HEK293 (cell line): ENCODE results near the gene TMEM184C.

Experiments used
- CTCF ChIA-PET: fragments of 350-600 bp; formaldehyde crosslinking; extraction: SDS; loops from one replicate; lab custom pipeline; 2021; ENCODE audit warnings: antibody characterized with exemption; lab: Yijun Ruan, JAX
- POLR2A ChIA-PET: fragments of 300-600 bp; formaldehyde crosslinking; extraction: SDS; loops from one replicate; lab custom pipeline; 2020; ENCODE audit warnings: antibody characterized with exemption, inconsistent platforms; lab: Yijun Ruan, JAX
- H3K27ac ChIP-seq: fragments of 200-500 bp; sonication (Bioruptor generic); 2 replicates; pipeline ENCODE4 v1.5.1; 2014; ENCODE audit warnings: low read depth, low read length, control low read depth, inconsistent platforms; ENCODE audit errors: extremely low read depth
- H3K36me3 ChIP-seq, 2 experiments: fragments of 200-500 bp in 1 of 2; sonication (Bioruptor generic) in 1 of 2; 1 replicate in 1 of 2; 2 replicates in 1 of 2; pipeline ENCODE4 v1.5.1; 2014 to 2017; ENCODE audit warnings: inconsistent platforms in 2 of 2, low read length in 2 of 2; ENCODE audit not compliant: control insufficient read depth in 2 of 2, insufficient read depth in 1 of 2
- H3K4me1 ChIP-seq: fragments of 200-500 bp; sonication (Bioruptor generic); 2 replicates; pipeline ENCODE4 v1.5.1; 2014; ENCODE audit warnings: mild to moderate bottlenecking, low read length, inconsistent platforms; ENCODE audit not compliant: control insufficient read depth, insufficient read depth
- H3K4me3 ChIP-seq: 2 replicates; pipeline ENCODE4 v1.5.1; 2011; ENCODE audit warnings: low read depth, mild to moderate bottlenecking, control low read depth, low read length, moderate library complexity
- H3K9me3 ChIP-seq: fragments of 200-500 bp; sonication (Bioruptor generic); 2 replicates; pipeline ENCODE4 v1.5.1; 2014; ENCODE audit warnings: low read depth, low read length, inconsistent platforms; ENCODE audit not compliant: control insufficient read depth, insufficient read depth
- ZIC2 ChIP-seq: fragments of 450-650 bp; formaldehyde crosslinking; IDR thresholded peaks from 2 replicates; pipeline ENCODE4 v1.5.1; 2016; ENCODE audit warnings: missing biosample characterization, missing genetic modification characterization
- ZNF112 ChIP-seq: fragments of 450-650 bp; formaldehyde crosslinking; IDR thresholded peaks from 2 replicates; pipeline ENCODE4 v1.5.0; 2017; ENCODE audit warnings: missing biosample characterization, missing genetic modification characterization
- ZNF138 ChIP-seq: fragments of 450-650 bp; formaldehyde crosslinking; IDR thresholded peaks from 2 replicates; pipeline ENCODE4 v1.5.1; 2016; ENCODE audit warnings: missing biosample characterization, missing genetic modification characterization, borderline replicate concordance
- ZNF146 ChIP-seq: fragments of 450-650 bp; formaldehyde crosslinking; IDR thresholded peaks from 2 replicates; pipeline ENCODE4 v1.5.1; 2016; ENCODE audit warnings: missing biosample characterization, missing genetic modification characterization
- ZNF174 ChIP-seq: fragments of 450-650 bp; formaldehyde crosslinking; IDR thresholded peaks from 2 replicates; pipeline ENCODE4 v1.5.0; 2017; ENCODE audit warnings: missing biosample characterization, mild to moderate bottlenecking, missing genetic modification characterization
- ZNF184 ChIP-seq: fragments of 450-650 bp; IDR thresholded peaks from 2 replicates; pipeline ENCODE4 v1.5.1; 2018; ENCODE audit warnings: missing biosample characterization, mild to moderate bottlenecking, missing genetic modification characterization
- ZNF221 ChIP-seq: fragments of 450-650 bp; formaldehyde crosslinking; IDR thresholded peaks from 2 replicates; pipeline ENCODE4 v1.5.1; 2017; ENCODE audit warnings: missing biosample characterization, missing genetic modification characterization, borderline replicate concordance
- ZNF37A ChIP-seq: fragments of 450-650 bp; IDR thresholded peaks from 2 replicates; pipeline ENCODE4 v1.5.1; 2018; ENCODE audit warnings: missing biosample characterization, missing genetic modification characterization
- ZNF391 ChIP-seq: fragments of 450-650 bp; formaldehyde crosslinking; IDR thresholded peaks from 2 replicates; pipeline ENCODE4 v1.5.1; 2016; ENCODE audit warnings: low read depth, missing biosample characterization, missing genetic modification characterization, borderline replicate concordance
- ZNF585B ChIP-seq: fragments of 450-650 bp; formaldehyde crosslinking; IDR thresholded peaks from 2 replicates; pipeline ENCODE4 v1.5.1; 2016; ENCODE audit warnings: missing biosample characterization, missing genetic modification characterization
- ZNF623 ChIP-seq: fragments of 450-650 bp; formaldehyde crosslinking; IDR thresholded peaks from 2 replicates; pipeline ENCODE4 v1.5.1; 2016; ENCODE audit warnings: missing biosample characterization, missing genetic modification characterization
- ZNF629 ChIP-seq: fragments of 450-650 bp; formaldehyde crosslinking; IDR thresholded peaks from 2 replicates; pipeline ENCODE4 v1.5.1; 2017; ENCODE audit warnings: missing biosample characterization, missing genetic modification characterization
- ZNF654 ChIP-seq: fragments of 450-650 bp; formaldehyde crosslinking; IDR thresholded peaks from 2 replicates; pipeline ENCODE4 v1.5.1; 2016; ENCODE audit warnings: low read depth, missing biosample characterization, missing genetic modification characterization
- ZNF791 ChIP-seq: fragments of 450-650 bp; formaldehyde crosslinking; IDR thresholded peaks from 2 replicates; pipeline ENCODE4 v1.5.1; 2016; ENCODE audit warnings: missing biosample characterization, missing genetic modification characterization
- ZSCAN16 ChIP-seq: fragments of 450-650 bp; formaldehyde crosslinking; IDR thresholded peaks from 2 replicates; pipeline ENCODE4 v1.5.1; 2016; ENCODE audit warnings: missing biosample characterization, missing genetic modification characterization
- ZSCAN30 ChIP-seq: fragments of 450-650 bp; IDR thresholded peaks from 2 replicates; pipeline ENCODE4 v1.5.1; 2018; ENCODE audit warnings: missing biosample characterization, mild to moderate bottlenecking, missing genetic modification characterization, moderate library complexity
- TF ChIP-seq, protein P1 (sequence below): fragments of 450-650 bp; IDR thresholded peaks from 2 replicates; pipeline ENCODE4 v1.5.1; 2018; ENCODE audit warnings: missing biosample characterization, missing genetic modification characterization
- TF ChIP-seq, protein P2 (sequence below): fragments of 450-650 bp; formaldehyde crosslinking; IDR thresholded peaks from 2 replicates; pipeline ENCODE4 v1.5.1; 2016; ENCODE audit warnings: missing biosample characterization, missing genetic modification characterization
- TF ChIP-seq, protein P3 (sequence below): fragments of 450-650 bp; formaldehyde crosslinking; optimal IDR thresholded peaks from 2 replicates; pipeline ENCODE3; 2016; ENCODE audit warnings: missing biosample characterization, mild to moderate bottlenecking, missing genetic modification characterization
- TF ChIP-seq, protein P4 (sequence below): fragments of 450-650 bp; formaldehyde crosslinking; IDR thresholded peaks from 2 replicates; pipeline ENCODE4 v1.5.1; 2016; ENCODE audit warnings: missing biosample characterization, missing genetic modification characterization

Gene TMEM184C

DNA sequence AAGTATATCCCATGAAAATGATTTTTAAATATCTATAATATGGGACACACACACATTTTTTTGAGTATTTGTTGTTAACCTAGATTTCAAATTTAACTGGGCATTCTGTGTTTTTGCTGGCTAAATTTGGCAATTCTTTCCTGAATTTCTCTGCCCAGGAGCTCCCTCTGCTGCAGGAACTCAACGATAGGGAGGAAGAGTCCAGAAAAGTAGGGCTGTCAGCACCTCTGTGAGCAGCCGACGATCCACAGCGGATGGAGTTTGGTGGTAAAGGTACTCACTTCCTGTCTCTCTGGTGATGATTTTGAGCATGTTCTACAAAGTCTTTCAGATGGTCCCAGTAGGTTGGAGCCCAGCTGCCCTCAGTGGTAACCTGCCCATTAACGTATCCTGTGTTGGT is 23.1 kb upstream of the TMEM184C start:
- TF ChIP-seq ZSCAN30 (tag by site-specific recombination) (no peak), ZNF112 (tag by site-specific recombination) (no peak), ZNF146 (tag by site-specific recombination) (no peak), ZNF623 (tag by site-specific recombination) (no peak), ZNF585B (tag by site-specific recombination) (no peak), ZNF184 (no peak), ZNF37A (tag by site-specific recombination) (no peak), ZNF138 (tag by site-specific recombination) (no peak), ZNF221 (tag by site-specific recombination) (no peak), ZNF174 (tag by site-specific recombination) (no peak)
- TF ChIP-seq, protein P1, sequence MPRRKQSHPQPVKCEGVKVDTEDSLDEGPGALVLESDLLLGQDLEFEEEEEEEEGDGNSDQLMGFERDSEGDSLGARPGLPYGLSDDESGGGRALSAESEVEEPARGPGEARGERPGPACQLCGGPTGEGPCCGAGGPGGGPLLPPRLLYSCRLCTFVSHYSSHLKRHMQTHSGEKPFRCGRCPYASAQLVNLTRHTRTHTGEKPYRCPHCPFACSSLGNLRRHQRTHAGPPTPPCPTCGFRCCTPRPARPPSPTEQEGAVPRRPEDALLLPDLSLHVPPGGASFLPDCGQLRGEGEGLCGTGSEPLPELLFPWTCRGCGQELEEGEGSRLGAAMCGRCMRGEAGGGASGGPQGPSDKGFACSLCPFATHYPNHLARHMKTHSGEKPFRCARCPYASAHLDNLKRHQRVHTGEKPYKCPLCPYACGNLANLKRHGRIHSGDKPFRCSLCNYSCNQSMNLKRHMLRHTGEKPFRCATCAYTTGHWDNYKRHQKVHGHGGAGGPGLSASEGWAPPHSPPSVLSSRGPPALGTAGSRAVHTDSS (tag by site-specific recombination) = no peak
- ChIA-PET POLR2A (no interaction called here), CTCF (interaction anchor here (0.7 kb wide), 1 partner anchor 483 kb away, joined by 3 read pairs; no protein-coding TSS in a partner anchor)
- no peaks in the 10 kb centered on the region for H3K4me1 ChIP-seq
- H3K27ac ChIP-seq = no peak overlapping the region
- H3K9me3 ChIP-seq = no peaks in the 10 kb centered on the region
- H3K4me3 ChIP-seq = no peak overlapping the region
- no peaks in the 10 kb centered on the region for H3K36me3 ChIP-seq

GRCh38 chr4:147594578-147594977 is 22.6 kb upstream of the TMEM184C start:
- no peak overlapping the region for H3K4me3 ChIP-seq
- no peaks in the 10 kb centered on the region for H3K4me1 ChIP-seq
- H3K27ac ChIP-seq = no peak overlapping the region
- H3K9me3 ChIP-seq = no peaks in the 10 kb centered on the region
- TF ChIP-seq, protein P2, sequence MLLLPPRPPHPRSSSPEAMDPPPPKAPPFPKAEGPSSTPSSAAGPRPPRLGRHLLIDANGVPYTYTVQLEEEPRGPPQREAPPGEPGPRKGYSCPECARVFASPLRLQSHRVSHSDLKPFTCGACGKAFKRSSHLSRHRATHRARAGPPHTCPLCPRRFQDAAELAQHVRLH (tag by site-specific recombination) = no peak
- TF ChIP-seq ZNF791 (tag by site-specific recombination) (no peak), ZNF629 (tag by site-specific recombination) (no peak)
- no peaks in the 10 kb centered on the region for H3K36me3 ChIP-seq
- CTCF ChIA-PET = interaction anchor here (0.7 kb wide), 1 partner anchor 483 kb away, joined by 3 read pairs; no protein-coding TSS in a partner anchor
- POLR2A ChIA-PET = no interaction called here

- TF ChIP-seq ZNF654 (peak; percentile 29; the same call in 1 of the 2 replicates), ZSCAN16 (tag by site-specific recombination) (no peak), ZIC2 (tag by site-specific recombination) (no peak)
- Histone ChIP-seq H3K9me3 (no peaks in the 10 kb centered on the region), H3K36me3 (no peaks in the 10 kb centered on the region), H3K4me3 (no peak overlapping the region), H3K4me1 (no peaks in the 10 kb centered on the region), H3K27ac (no peak overlapping the region)
- ChIA-PET POLR2A (interaction anchor here (0.9 to 1.7 kb wide), 2 partner anchors 21 to 271 kb away, joined by 3 to 4 read pairs; partner anchors contain the start of gene TMEM184C), CTCF (interaction anchor here (0.6 to 3.3 kb wide), 5 partner anchors 10 to 270 kb away, joined by 3 to 23 read pairs (median 5); partner anchors contain the start of gene TMEM184C)
These were observed 20.8 kb upstream of the TMEM184C start for GRCh38 chr4:147596377-147596776.

DNA sequence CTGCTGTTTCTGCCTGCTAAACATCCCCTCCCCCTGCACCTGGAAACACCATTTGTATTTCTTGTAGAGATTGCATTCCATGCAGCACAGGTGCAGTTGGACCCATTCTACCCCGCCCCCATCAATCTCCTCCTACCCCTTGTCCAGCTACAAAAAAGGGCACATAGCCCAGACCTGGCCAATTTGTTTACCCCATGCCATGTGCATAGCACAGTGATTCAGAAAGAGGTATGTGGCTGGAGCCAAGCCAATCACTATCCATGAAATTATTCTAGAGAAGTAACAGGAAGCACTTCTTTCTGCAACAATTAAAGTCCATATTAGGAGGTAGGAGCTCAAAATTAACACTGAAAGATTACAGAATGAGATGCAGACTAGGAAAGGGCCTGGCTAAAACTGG is 20.2 kb upstream of the TMEM184C start:
- ChIA-PET CTCF (interaction anchor here (0.6 to 3.3 kb wide), 8 partner anchors 10 to 500 kb away, joined by 3 to 23 read pairs (median 4); partner anchors contain the start of gene TMEM184C), POLR2A (interaction anchor here (0.6 to 1.7 kb wide), 3 partner anchors 20 to 125 kb away, joined by 3 to 4 read pairs (median 4); partner anchors contain the start of gene TMEM184C)
- no peaks in the 10 kb centered on the region for H3K4me1 ChIP-seq
- H3K9me3 ChIP-seq = no peaks in the 10 kb centered on the region
- no peaks in the 10 kb centered on the region for H3K36me3 ChIP-seq
- H3K4me3 ChIP-seq = no peak overlapping the region
- no peak overlapping the region for H3K27ac ChIP-seq
- TF ChIP-seq ZNF391 (tag by site-specific recombination) = no peak
- TF ChIP-seq, protein P3, sequence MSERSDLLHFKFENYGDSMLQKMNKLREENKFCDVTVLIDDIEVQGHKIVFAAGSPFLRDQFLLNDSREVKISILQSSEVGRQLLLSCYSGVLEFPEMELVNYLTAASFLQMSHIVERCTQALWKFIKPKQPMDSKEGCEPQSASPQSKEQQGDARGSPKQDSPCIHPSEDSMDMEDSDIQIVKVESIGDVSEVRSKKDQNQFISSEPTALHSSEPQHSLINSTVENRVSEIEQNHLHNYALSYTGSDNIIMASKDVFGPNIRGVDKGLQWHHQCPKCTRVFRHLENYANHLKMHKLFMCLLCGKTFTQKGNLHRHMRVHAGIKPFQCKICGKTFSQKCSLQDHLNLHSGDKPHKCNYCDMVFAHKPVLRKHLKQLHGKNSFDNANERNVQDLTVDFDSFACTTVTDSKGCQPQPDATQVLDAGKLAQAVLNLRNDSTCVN (tag by site-specific recombination) = no peak
- TF ChIP-seq, protein P4, sequence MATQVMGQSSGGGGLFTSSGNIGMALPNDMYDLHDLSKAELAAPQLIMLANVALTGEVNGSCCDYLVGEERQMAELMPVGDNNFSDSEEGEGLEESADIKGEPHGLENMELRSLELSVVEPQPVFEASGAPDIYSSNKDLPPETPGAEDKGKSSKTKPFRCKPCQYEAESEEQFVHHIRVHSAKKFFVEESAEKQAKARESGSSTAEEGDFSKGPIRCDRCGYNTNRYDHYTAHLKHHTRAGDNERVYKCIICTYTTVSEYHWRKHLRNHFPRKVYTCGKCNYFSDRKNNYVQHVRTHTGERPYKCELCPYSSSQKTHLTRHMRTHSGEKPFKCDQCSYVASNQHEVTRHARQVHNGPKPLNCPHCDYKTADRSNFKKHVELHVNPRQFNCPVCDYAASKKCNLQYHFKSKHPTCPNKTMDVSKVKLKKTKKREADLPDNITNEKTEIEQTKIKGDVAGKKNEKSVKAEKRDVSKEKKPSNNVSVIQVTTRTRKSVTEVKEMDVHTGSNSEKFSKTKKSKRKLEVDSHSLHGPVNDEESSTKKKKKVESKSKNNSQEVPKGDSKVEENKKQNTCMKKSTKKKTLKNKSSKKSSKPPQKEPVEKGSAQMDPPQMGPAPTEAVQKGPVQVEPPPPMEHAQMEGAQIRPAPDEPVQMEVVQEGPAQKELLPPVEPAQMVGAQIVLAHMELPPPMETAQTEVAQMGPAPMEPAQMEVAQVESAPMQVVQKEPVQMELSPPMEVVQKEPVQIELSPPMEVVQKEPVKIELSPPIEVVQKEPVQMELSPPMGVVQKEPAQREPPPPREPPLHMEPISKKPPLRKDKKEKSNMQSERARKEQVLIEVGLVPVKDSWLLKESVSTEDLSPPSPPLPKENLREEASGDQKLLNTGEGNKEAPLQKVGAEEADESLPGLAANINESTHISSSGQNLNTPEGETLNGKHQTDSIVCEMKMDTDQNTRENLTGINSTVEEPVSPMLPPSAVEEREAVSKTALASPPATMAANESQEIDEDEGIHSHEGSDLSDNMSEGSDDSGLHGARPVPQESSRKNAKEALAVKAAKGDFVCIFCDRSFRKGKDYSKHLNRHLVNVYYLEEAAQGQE (tag by site-specific recombination) = no peak
